ENCODE data around the gene HEXD. TPM values are rescaled to one million over a fixed set of nuclear protein-coding genes. Genes with fewer than 3 reads are reported as not detected.

HEXD gene
- polyA plus RNA-seq, 4 donors: 40.8 to 254 (median 128) TPM

GRCh38 chr17:82463391-82463790, 45.2 kb downstream of the HEXD start:
- no peak overlapping the region for H3K27ac ChIP-seq (ENCODE audit: low read depth in 1 of 3, low read length in 2 of 3)
- DNase-seq: no peak
- H3K4me3 ChIP-seq (ENCODE audit: low read depth in 1 of 3, low read length in 3 of 3): no peak overlapping the region
- H3K27me3 ChIP-seq (ENCODE audit: control insufficient read depth in 3 of 3, insufficient read depth in 3 of 3, low read length in 3 of 3): no peaks in the 10 kb centered on the region
- H3K36me3 ChIP-seq (ENCODE audit: control insufficient read depth in 3 of 3, insufficient read depth in 2 of 3, low read depth in 1 of 3, low read length in 3 of 3): peaks cover 13 to 81% (median 17%) of the 10 kb centered on the region in 3 donors
- 86 to 96% (median 94%) methylated on average over 6 of the region's 6 CpGs for WGBS, 3 donors
- no peak for FAIRE-seq
- H3K9me3 ChIP-seq (ENCODE audit: control insufficient read depth in 2 of 2, insufficient read depth in 1 of 2, low read depth in 1 of 2, low read length in 1 of 2): no peaks in the 10 kb centered on the region
- H3K4me1 ChIP-seq (ENCODE audit: control insufficient read depth in 3 of 3, insufficient read depth in 2 of 3, low read depth in 1 of 3, low read length in 2 of 3): peaks cover 0 to 15% (median 0%) of the 10 kb centered on the region in 3 donors

DNA sequence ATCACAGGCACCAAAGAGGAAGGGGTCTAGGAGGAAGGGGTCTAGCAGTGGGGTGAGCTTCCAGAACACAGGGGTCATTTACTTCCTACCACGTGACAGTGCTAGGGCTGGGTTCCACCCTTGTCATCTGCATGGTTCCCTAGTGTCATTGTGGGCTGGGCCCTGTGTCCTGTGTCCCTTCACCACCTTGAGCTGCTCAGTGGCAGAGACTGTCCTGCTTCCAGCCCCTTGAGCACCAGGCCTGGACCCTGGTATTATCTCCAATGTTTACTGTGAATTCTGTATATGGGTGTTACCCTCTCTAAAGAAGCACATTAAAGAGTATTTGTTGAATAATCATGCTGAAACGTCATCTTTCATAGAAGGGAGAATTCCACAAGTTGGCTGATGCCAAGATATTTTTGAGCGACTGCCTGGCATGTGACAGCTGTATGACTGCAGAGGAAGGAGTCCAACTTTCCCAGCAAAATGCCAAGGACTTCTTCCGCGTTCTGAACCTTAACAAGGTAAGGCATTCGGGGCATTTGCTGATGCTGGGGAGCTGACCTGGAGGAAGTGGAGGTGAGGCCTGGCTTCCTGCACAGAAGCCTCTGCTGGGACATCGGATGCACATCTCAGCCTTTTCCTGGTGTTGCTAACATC, 45.9 kb downstream of the HEXD start:
- no peaks in the 10 kb centered on the region for H3K9me3 ChIP-seq (ENCODE audit: control insufficient read depth in 2 of 2, insufficient read depth in 1 of 2, low read depth in 1 of 2, low read length in 1 of 2)
- peaks cover 0 to 15% (median 0%) of the 10 kb centered on the region in 3 donors for H3K4me1 ChIP-seq (ENCODE audit: control insufficient read depth in 3 of 3, insufficient read depth in 2 of 3, low read depth in 1 of 3, low read length in 2 of 3)
- WGBS, 3 donors: 80 to 85% (median 83%) methylated on average over 6 to 7 of the region's 7 CpGs
- FAIRE-seq (no peak), DNase-seq (no peak)
- H3K27me3 ChIP-seq (ENCODE audit: control insufficient read depth in 3 of 3, insufficient read depth in 3 of 3, low read length in 3 of 3): no peaks in the 10 kb centered on the region
- peaks cover 13 to 83% (median 20%) of the 10 kb centered on the region in 3 donors for H3K36me3 ChIP-seq (ENCODE audit: control insufficient read depth in 3 of 3, insufficient read depth in 2 of 3, low read depth in 1 of 3, low read length in 3 of 3)
- H3K27ac ChIP-seq (ENCODE audit: low read depth in 1 of 3, low read length in 2 of 3): peak overlapping the region in 1 of 3 donors; percentile 6
- H3K4me3 ChIP-seq (ENCODE audit: low read depth in 1 of 3, low read length in 3 of 3): no peak overlapping the region

DNA sequence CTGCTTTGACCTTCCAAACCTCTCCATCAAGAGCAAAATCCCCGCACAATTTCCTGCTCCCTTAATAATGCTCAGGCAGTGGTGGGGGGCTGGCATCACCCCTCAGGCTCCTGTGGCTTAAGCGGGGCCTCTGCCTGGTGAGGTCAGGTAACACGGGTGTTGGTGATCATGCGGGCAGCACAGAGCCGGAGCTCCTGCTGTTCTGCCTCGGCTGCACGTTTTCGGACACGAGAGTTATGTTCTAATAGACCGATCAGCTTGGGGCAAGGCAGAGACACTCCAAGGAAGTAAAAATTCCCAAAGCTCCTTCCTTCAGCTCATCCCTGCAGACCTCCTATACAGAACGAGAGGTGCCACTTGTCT, 46.4 kb downstream of the HEXD start:
- DNase-seq: no peak
- H3K36me3 ChIP-seq (ENCODE audit: control insufficient read depth in 3 of 3, insufficient read depth in 2 of 3, low read depth in 1 of 3, low read length in 3 of 3): peaks cover 13 to 85% (median 20%) of the 10 kb centered on the region in 3 donors
- peaks cover 0 to 12% (median 0%) of the 10 kb centered on the region in 3 donors for H3K4me1 ChIP-seq (ENCODE audit: control insufficient read depth in 3 of 3, insufficient read depth in 2 of 3, low read depth in 1 of 3, low read length in 2 of 3)
- no peak overlapping the region for H3K4me3 ChIP-seq (ENCODE audit: low read depth in 1 of 3, low read length in 3 of 3)
- 92 to 93% (median 92%) methylated on average over 11 of the region's 11 CpGs for WGBS, 3 donors
- no peak overlapping the region for H3K27ac ChIP-seq (ENCODE audit: low read depth in 1 of 3, low read length in 2 of 3)
- no peak for FAIRE-seq
- H3K27me3 ChIP-seq (ENCODE audit: control insufficient read depth in 3 of 3, insufficient read depth in 3 of 3, low read length in 3 of 3): no peaks in the 10 kb centered on the region
- no peaks in the 10 kb centered on the region for H3K9me3 ChIP-seq (ENCODE audit: control insufficient read depth in 2 of 2, insufficient read depth in 1 of 2, low read depth in 1 of 2, low read length in 1 of 2)

DNA sequence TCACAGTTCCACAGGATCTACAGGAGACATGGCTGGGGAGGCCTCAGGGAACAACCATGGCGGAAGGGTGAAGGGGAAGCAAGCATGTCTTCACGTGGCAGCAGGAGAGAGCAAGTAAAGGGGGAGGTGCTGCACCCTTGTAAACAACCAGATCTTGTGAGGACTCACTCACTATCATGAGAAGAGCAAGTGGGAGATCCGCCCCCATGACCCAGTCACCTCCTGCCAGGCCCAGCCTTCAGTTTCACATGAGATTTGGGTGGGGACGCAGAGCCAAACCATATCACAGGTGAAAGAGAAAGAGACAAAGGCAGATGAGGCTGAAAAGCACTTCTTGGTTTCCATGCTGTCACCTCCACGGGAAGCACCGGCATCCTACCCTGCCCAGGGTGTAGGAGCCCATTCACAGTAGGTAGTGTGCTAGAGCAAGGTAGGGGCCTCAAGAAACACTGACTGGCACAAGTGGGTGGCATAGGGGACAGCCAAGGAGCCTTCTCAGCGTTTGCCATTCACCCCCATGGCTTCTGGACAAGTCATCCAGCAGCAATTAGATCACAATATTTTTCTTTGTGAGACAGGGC, 47.0 kb downstream of the HEXD start:
- FAIRE-seq: no peak
- H3K27ac ChIP-seq (ENCODE audit: low read depth in 1 of 3, low read length in 2 of 3): no peak overlapping the region
- 84 to 94% (median 92%) methylated on average over 7 of the region's 7 CpGs for WGBS, 3 donors
- peaks cover 0 to 12% (median 0%) of the 10 kb centered on the region in 3 donors for H3K4me1 ChIP-seq (ENCODE audit: control insufficient read depth in 3 of 3, insufficient read depth in 2 of 3, low read depth in 1 of 3, low read length in 2 of 3)
- H3K4me3 ChIP-seq (ENCODE audit: low read depth in 1 of 3, low read length in 3 of 3): no peak overlapping the region
- no peak for DNase-seq
- H3K36me3 ChIP-seq (ENCODE audit: control insufficient read depth in 3 of 3, insufficient read depth in 2 of 3, low read depth in 1 of 3, low read length in 3 of 3): peaks cover 13 to 87% (median 20%) of the 10 kb centered on the region in 3 donors
- no peaks in the 10 kb centered on the region for H3K9me3 ChIP-seq (ENCODE audit: control insufficient read depth in 2 of 2, insufficient read depth in 1 of 2, low read depth in 1 of 2, low read length in 1 of 2)
- no peaks in the 10 kb centered on the region for H3K27me3 ChIP-seq (ENCODE audit: control insufficient read depth in 3 of 3, insufficient read depth in 3 of 3, low read length in 3 of 3)

DNA sequence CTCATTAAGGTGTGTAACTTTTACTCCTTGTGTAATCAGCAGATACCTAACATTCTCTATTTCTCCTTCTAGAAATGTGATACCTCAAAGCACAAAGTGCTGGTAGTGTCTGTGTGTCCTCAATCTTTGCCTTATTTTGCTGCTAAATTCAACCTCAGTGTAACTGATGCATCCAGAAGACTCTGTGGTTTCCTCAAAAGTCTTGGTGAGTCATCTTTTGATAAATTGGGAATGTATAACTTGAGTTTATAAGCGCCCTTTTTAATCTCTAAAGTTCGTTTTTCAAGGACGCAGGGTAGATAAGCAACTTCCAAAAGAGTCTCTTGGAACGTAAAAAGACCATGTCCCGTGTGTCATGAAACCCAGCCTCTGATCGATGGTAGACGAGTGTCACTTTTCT, 50.5 kb downstream of the HEXD start:
- 78 to 90% (median 78%) methylated on average over 7 of the region's 7 CpGs for WGBS, 3 donors
- Histone ChIP-seq H3K27ac (ENCODE audit: low read depth in 1 of 3, low read length in 2 of 3) (no peak overlapping the region), H3K4me3 (ENCODE audit: low read depth in 1 of 3, low read length in 3 of 3) (no peak overlapping the region), H3K27me3 (ENCODE audit: control insufficient read depth in 3 of 3, insufficient read depth in 3 of 3, low read length in 3 of 3) (no peaks in the 10 kb centered on the region), H3K36me3 (ENCODE audit: control insufficient read depth in 3 of 3, insufficient read depth in 2 of 3, low read depth in 1 of 3, low read length in 3 of 3) (peaks cover 9 to 77% (median 17%) of the 10 kb centered on the region in 3 donors), H3K9me3 (ENCODE audit: control insufficient read depth in 2 of 2, insufficient read depth in 1 of 2, low read depth in 1 of 2, low read length in 1 of 2) (no peaks in the 10 kb centered on the region), H3K4me1 (ENCODE audit: control insufficient read depth in 3 of 3, insufficient read depth in 2 of 3, low read depth in 1 of 3, low read length in 2 of 3) (no peaks in the 10 kb centered on the region)
- FAIRE-seq (no peak), DNase-seq (no peak)

DNA sequence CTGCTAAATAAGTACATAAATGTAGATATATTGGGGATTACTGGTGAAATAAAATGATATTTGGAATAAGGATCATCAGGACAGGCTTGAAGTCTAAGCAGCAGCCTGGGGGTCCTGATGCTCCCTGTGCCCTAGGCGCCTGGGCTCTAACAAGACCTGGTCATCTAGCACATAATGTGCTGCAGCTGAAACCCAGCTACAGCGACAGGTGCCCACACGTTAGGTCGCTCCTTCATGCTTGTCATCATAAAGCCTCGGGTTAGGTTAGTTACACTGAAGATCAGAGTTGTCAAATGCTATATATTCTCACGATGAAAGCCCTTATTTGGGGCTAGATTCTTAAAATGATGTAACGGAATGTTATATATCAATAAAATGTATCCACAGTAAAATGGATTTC, 51.9 kb downstream of the HEXD start:
- no peaks in the 10 kb centered on the region for H3K27me3 ChIP-seq (ENCODE audit: control insufficient read depth in 3 of 3, insufficient read depth in 3 of 3, low read length in 3 of 3)
- no peak overlapping the region for H3K27ac ChIP-seq (ENCODE audit: low read depth in 1 of 3, low read length in 2 of 3)
- H3K4me1 ChIP-seq (ENCODE audit: control insufficient read depth in 3 of 3, insufficient read depth in 2 of 3, low read depth in 1 of 3, low read length in 2 of 3): no peaks in the 10 kb centered on the region
- 96 to 98% (median 98%) methylated on average over 7 of the region's 7 CpGs for WGBS, 3 donors
- H3K4me3 ChIP-seq (ENCODE audit: low read depth in 1 of 3, low read length in 3 of 3): no peak overlapping the region
- H3K9me3 ChIP-seq (ENCODE audit: control insufficient read depth in 2 of 2, insufficient read depth in 1 of 2, low read depth in 1 of 2, low read length in 1 of 2): no peaks in the 10 kb centered on the region
- peaks cover 9 to 72% (median 9%) of the 10 kb centered on the region in 3 donors for H3K36me3 ChIP-seq (ENCODE audit: control insufficient read depth in 3 of 3, insufficient read depth in 2 of 3, low read depth in 1 of 3, low read length in 3 of 3)
- DNase-seq: no peak
- no peak for FAIRE-seq

GRCh38 chr17:82474223-82475010, 56.3 kb downstream of the HEXD start:
- FAIRE-seq (no peak), DNase-seq (no peak)
- no peak overlapping the region for H3K27ac ChIP-seq (ENCODE audit: low read depth in 1 of 3, low read length in 2 of 3)
- no peak overlapping the region for H3K4me3 ChIP-seq (ENCODE audit: low read depth in 1 of 3, low read length in 3 of 3)
- H3K27me3 ChIP-seq (ENCODE audit: control insufficient read depth in 3 of 3, insufficient read depth in 3 of 3, low read length in 3 of 3): no peaks in the 10 kb centered on the region
- peaks cover 5 to 76% (median 13%) of the 10 kb centered on the region in 3 donors for H3K36me3 ChIP-seq (ENCODE audit: control insufficient read depth in 3 of 3, insufficient read depth in 2 of 3, low read depth in 1 of 3, low read length in 3 of 3)
- WGBS, 3 donors: 86 to 87% (median 87%) methylated on average over 11 of the region's 11 CpGs
- no peaks in the 10 kb centered on the region for H3K9me3 ChIP-seq (ENCODE audit: control insufficient read depth in 2 of 2, insufficient read depth in 1 of 2, low read depth in 1 of 2, low read length in 1 of 2)
- no peaks in the 10 kb centered on the region for H3K4me1 ChIP-seq (ENCODE audit: control insufficient read depth in 3 of 3, insufficient read depth in 2 of 3, low read depth in 1 of 3, low read length in 2 of 3)

- H3K9me3 ChIP-seq (ENCODE audit: control insufficient read depth in 2 of 2, insufficient read depth in 1 of 2, low read depth in 1 of 2, low read length in 1 of 2): no peaks in the 10 kb centered on the region
- FAIRE-seq (no peak), DNase-seq (no peak)
- H3K27ac ChIP-seq (ENCODE audit: low read depth in 1 of 3, low read length in 2 of 3): no peak overlapping the region
- no peak overlapping the region for H3K4me3 ChIP-seq (ENCODE audit: low read depth in 1 of 3, low read length in 3 of 3)
- whole genome bisulfite sequencing, 3 donors: 90 to 96% (median 95%) methylated on average over 7 to 8 of the region's 8 CpGs
- H3K4me1 ChIP-seq (ENCODE audit: control insufficient read depth in 3 of 3, insufficient read depth in 2 of 3, low read depth in 1 of 3, low read length in 2 of 3): no peaks in the 10 kb centered on the region
- H3K27me3 ChIP-seq (ENCODE audit: control insufficient read depth in 3 of 3, insufficient read depth in 3 of 3, low read length in 3 of 3): no peaks in the 10 kb centered on the region
- peaks cover 5 to 78% (median 23%) of the 10 kb centered on the region in 3 donors for H3K36me3 ChIP-seq (ENCODE audit: control insufficient read depth in 3 of 3, insufficient read depth in 2 of 3, low read depth in 1 of 3, low read length in 3 of 3)
These were observed 57.3 kb downstream of the HEXD start for GRCh38 chr17:82475458-82475857.

Measured in small intestine (tissue), 7 donors.